Activated gamma-delta T cell treated with anti-CD3 and anti-CD28 coated beads, Interleukin-2, amount 50 U/mL, for 16 hours (primary cell): ENCODE results near the gene RNF166.

Source experiments
- DNase-seq: peaks from one replicate; pipeline ENCODE4 v3.0.0-alpha.2; 2020; ENCODE audit warnings: low read depth

Gene RNF166

GRCh38 chr16:88692861-88693260 lies 13.3 kb downstream of the RNF166 start:
- DNase-seq: no peak

GRCh38 chr16:88691924-88692560 lies 14.2 kb downstream of the RNF166 start:
- DNase-seq: no peak

- no peak for DNase-seq
Measured at GRCh38 chr16:88691129-88691813, 14.9 kb downstream of the RNF166 start.

GRCh38 chr16:88690341-88691128 lies 15.7 kb downstream of the RNF166 start:
- DNase-seq: no peak

- DNase-seq: no peak
Measured at GRCh38 chr16:88688013-88688778, 18.0 kb downstream of the RNF166 start.

- DNase-seq: no peak
Measured at GRCh38 chr16:88687676-88688012, 18.6 kb downstream of the RNF166 start.

GRCh38 chr16:88687254-88687576 lies 19.0 kb downstream of the RNF166 start:
- no peak for DNase-seq

- peak; percentile 71 for DNase-seq
Measured at GRCh38 chr16:88686439-88687253, 19.6 kb downstream of the RNF166 start, which contains the start of gene SNAI3. Gene SNAI3 (minus strand): TSS chr16:88686507. CDS start chr16:88686406, 101 bp downstream.

- DNase-seq: no peak
Measured at GRCh38 chr16:88686062-88686438, 20.2 kb downstream of the RNF166 start.

- no peak for DNase-seq
Measured at GRCh38 chr16:88685156-88686061, 20.8 kb downstream of the RNF166 start.

- no peak for DNase-seq
Measured at GRCh38 chr16:88684569-88685155, 21.5 kb downstream of the RNF166 start.

GRCh38 chr16:88681709-88682451 lies 24.3 kb downstream of the RNF166 start:
- no peak for DNase-seq

GRCh38 chr16:88681084-88681680 lies 25.0 kb downstream of the RNF166 start:
- no peak for DNase-seq

GRCh38 chr16:88680554-88681083 lies 25.6 kb downstream of the RNF166 start:
- no peak for DNase-seq

- no peak for DNase-seq
Measured at GRCh38 chr16:88678224-88678979, 27.8 kb downstream of the RNF166 start.

- no peak for DNase-seq
Measured at GRCh38 chr16:88677721-88678120, 28.5 kb downstream of the RNF166 start.

GRCh38 chr16:88676502-88677242 lies 29.5 kb downstream of the RNF166 start:
- no peak for DNase-seq
